Liver (tissue), 9 donors: ENCODE data around the gene ATXN7L1. TPM values are rescaled to one million over a fixed set of nuclear protein-coding genes. Genes with fewer than 3 reads are reported as not detected.

Source experiments
- DNase-seq: peaks from one replicate; pipeline ENCODE4 v3.0.0-alpha.2; 2017; ENCODE audit warnings: low spot score
- H3K27ac ChIP-seq, 2 donors: one replicate each; pipeline ENCODE4 v1.7.0; 2013; ENCODE audit warnings: inconsistent platforms in 2 of 2, low read length in 2 of 2, control low read depth in 1 of 2, low read depth in 1 of 2, mild to moderate bottlenecking in 1 of 2
- H3K27me3 ChIP-seq, 4 donors: one replicate each; pipeline versions ENCODE4 v1.6.1 to v1.7.0; 2013; ENCODE audit warnings: low read length in 3 of 4, inconsistent platforms in 1 of 4, mild to moderate bottlenecking in 1 of 4, moderate library complexity in 1 of 4; ENCODE audit not compliant: control insufficient read depth in 4 of 4, insufficient read depth in 4 of 4
- H3K36me3 ChIP-seq, 4 donors: one replicate each; pipeline versions ENCODE4 v1.6.1 to v1.7.0; 2013; ENCODE audit warnings: low read length in 3 of 4, mild to moderate bottlenecking in 3 of 4, low read depth in 1 of 4, moderate library complexity in 1 of 4; ENCODE audit not compliant: control insufficient read depth in 4 of 4, insufficient read depth in 3 of 4
- H3K4me1 ChIP-seq, 4 donors: one replicate each; pipeline versions ENCODE4 v1.6.1 to v1.7.0; 2013; ENCODE audit warnings: low read length in 3 of 4, mild to moderate bottlenecking in 3 of 4, moderate library complexity in 1 of 4; ENCODE audit not compliant: control insufficient read depth in 4 of 4, insufficient read depth in 4 of 4
- H3K4me3 ChIP-seq, 3 donors: one replicate each; pipeline versions ENCODE4 v1.6.1 to v1.7.0; 2013; ENCODE audit warnings: low read length in 3 of 3, control low read depth in 1 of 3, low read depth in 1 of 3, mild to moderate bottlenecking in 1 of 3
- H3K9ac ChIP-seq, 2 donors: one replicate each; pipeline ENCODE4 v1.7.0; 2013; ENCODE audit warnings: low read length in 2 of 2, mild to moderate bottlenecking in 2 of 2, moderate library complexity in 2 of 2, control low read depth in 1 of 2, low read depth in 1 of 2
- H3K9me3 ChIP-seq, 4 donors: one replicate each; pipeline versions ENCODE4 v1.6.1 to v1.7.0; 2013; ENCODE audit warnings: low read length in 3 of 4; ENCODE audit not compliant: control insufficient read depth in 4 of 4
- EGR1 ChIP-seq, 2 donors: IDR thresholded peaks; 2 replicates each; pipeline ENCODE4 v1.6.1; 2016 to 2018; ENCODE audit warnings: antibody characterized with exemption in 2 of 2, low read depth in 2 of 2
- FOXA1 ChIP-seq: IDR thresholded peaks from 2 replicates; pipeline ENCODE4 v1.6.1; 2016; ENCODE audit warnings: antibody characterized with exemption
- FOXA2 ChIP-seq: IDR thresholded peaks from 2 replicates; pipeline ENCODE4 v1.6.1; 2016; ENCODE audit warnings: antibody characterized with exemption
- GABPA ChIP-seq, 2 donors: IDR thresholded peaks in 1 of 2; conservative IDR thresholded peaks in 1 of 2; 2 replicates each; pipeline ENCODE4 v1.6.1; 2016; ENCODE audit warnings: antibody characterized with exemption in 2 of 2, mild to moderate bottlenecking in 1 of 2, moderate library complexity in 1 of 2
- HNF4A ChIP-seq, 2 donors: conservative IDR thresholded peaks; 2 replicates each; pipeline ENCODE4 v1.6.1; 2016; ENCODE audit warnings: antibody characterized with exemption in 2 of 2, mild to moderate bottlenecking in 2 of 2
- HNF4G ChIP-seq: IDR thresholded peaks from 2 replicates; pipeline ENCODE4 v1.6.1; 2016; ENCODE audit warnings: antibody characterized with exemption
- JUND ChIP-seq, 2 donors: IDR thresholded peaks; 2 replicates each; pipeline ENCODE4 v1.6.1; 2016; ENCODE audit warnings: antibody characterized with exemption in 2 of 2
- MAX ChIP-seq: IDR thresholded peaks from 2 replicates; pipeline ENCODE4 v1.6.1; 2016; ENCODE audit warnings: antibody characterized with exemption
- NR2F2 ChIP-seq: IDR thresholded peaks from 2 replicates; pipeline ENCODE4 v1.6.1; 2016; ENCODE audit warnings: antibody characterized with exemption
- RAD21 ChIP-seq, 2 donors: IDR thresholded peaks; 2 replicates each; pipeline ENCODE4 v1.6.1; 2016; ENCODE audit warnings: antibody characterized with exemption in 2 of 2, mild to moderate bottlenecking in 2 of 2
- RXRA ChIP-seq, 2 donors: IDR thresholded peaks; 2 replicates each; pipeline ENCODE4 v1.6.1; 2017 to 2018; ENCODE audit warnings: antibody characterized with exemption in 2 of 2, mild to moderate bottlenecking in 1 of 2
- SP1 ChIP-seq: IDR thresholded peaks from 2 replicates; pipeline ENCODE4 v1.6.1; 2018; ENCODE audit warnings: antibody characterized with exemption, mild to moderate bottlenecking
- TAF1 ChIP-seq: conservative IDR thresholded peaks from 2 replicates; pipeline ENCODE4 v1.6.1; 2016; ENCODE audit warnings: antibody characterized with exemption, mild to moderate bottlenecking
- YY1 ChIP-seq: IDR thresholded peaks from 2 replicates; pipeline ENCODE4 v1.6.1; 2016; ENCODE audit warnings: antibody characterized with exemption, mild to moderate bottlenecking
- ZBTB33 ChIP-seq: IDR thresholded peaks from 2 replicates; pipeline ENCODE4 v1.6.1; 2016; ENCODE audit warnings: antibody characterized with exemption
- WGBS: extraction: QIAGEN DNeasy Blood & Tissue Kit; methylation state at CpG from one replicate; pipeline ENCODE4 v1.1.7; 2013; 5-methylcytosine and 5-hydroxymethylcytosine counted together
- polyA plus RNA-seq, 2 donors: library from polyadenylated mRNA; stranded (reverse) in 1 of 2; unstranded in 1 of 2; fragments of 200-250 nt in 1 of 2; fragments of >200 nt in 1 of 2; fragmentation: Nextera tagmentation in 1 of 2; extraction: Ambion mirVana in 1 of 2; gene quantifications; one replicate each; pipeline versions ENCODE4 v1.2.1 to v1.2.3, GENCODE V29; 2013 to 2015
- total RNA-seq, 2 donors: library from RNA; depleted of rRNA; stranded (reverse); fragments of >200 nt; gene quantifications; one replicate each; pipeline ENCODE4 v1.2.3, GENCODE V29; 2014
- TF ChIP-seq, protein P1 (sequence below): fragments of 150-350 bp; IDR thresholded peaks from 2 replicates; pipeline ENCODE4 v1.5.1; 2017; ENCODE audit warnings: improper control_type of control experiment, low read depth, low read length; ENCODE audit not compliant: missing input control
- TF ChIP-seq, protein P2 (sequence below): IDR thresholded peaks from 2 replicates; pipeline ENCODE4 v1.6.1; 2016; ENCODE audit warnings: antibody characterized with exemption, mild to moderate bottlenecking
- TF ChIP-seq, protein P3 (sequence below): IDR thresholded peaks from 2 replicates; pipeline ENCODE4 v1.6.1; 2016; ENCODE audit warnings: antibody characterized with exemption
- donor health status: healthy.
- donor health status: healthy.
- donor health status: healthy.
- donor health status: healthy.
- donor health status: healthy.

Gene ATXN7L1
- total and polyA plus RNA-seq, 4 donors = 2.1 to 7.4 (median 5.3) TPM

GRCh38 chr7:105559926-105560325 lies 316.5 kb downstream of the ATXN7L1 start:
- DNase-seq = no peak
- H3K27ac ChIP-seq = no peak overlapping the region
- H3K9ac ChIP-seq = no peak overlapping the region
- TF ChIP-seq MAX (no peak), GABPA (IDR thresholded peaks at IDR 0.05 in 1 of 2, conservative IDR thresholded peaks at IDR 0.05 in 1 of 2) (no peak), HNF4G (no peak), SP1 (no peak), YY1 (no peak), NR2F2 (no peak), HNF4A (conservative IDR thresholded peaks at IDR 0.05) (no peak), RAD21 (IDR thresholded peaks at IDR 0.05) (no peak), RXRA (IDR thresholded peaks at IDR 0.05) (no peak), FOXA1 (no peak), ZBTB33 (no peak), EGR1 (IDR thresholded peaks at IDR 0.05; ENCODE audit: low read depth in 2 of 2) (no peak), TAF1 (no peak), JUND (IDR thresholded peaks at IDR 0.05) (no peak), FOXA2 (no peak)
- TF ChIP-seq, protein P1, sequence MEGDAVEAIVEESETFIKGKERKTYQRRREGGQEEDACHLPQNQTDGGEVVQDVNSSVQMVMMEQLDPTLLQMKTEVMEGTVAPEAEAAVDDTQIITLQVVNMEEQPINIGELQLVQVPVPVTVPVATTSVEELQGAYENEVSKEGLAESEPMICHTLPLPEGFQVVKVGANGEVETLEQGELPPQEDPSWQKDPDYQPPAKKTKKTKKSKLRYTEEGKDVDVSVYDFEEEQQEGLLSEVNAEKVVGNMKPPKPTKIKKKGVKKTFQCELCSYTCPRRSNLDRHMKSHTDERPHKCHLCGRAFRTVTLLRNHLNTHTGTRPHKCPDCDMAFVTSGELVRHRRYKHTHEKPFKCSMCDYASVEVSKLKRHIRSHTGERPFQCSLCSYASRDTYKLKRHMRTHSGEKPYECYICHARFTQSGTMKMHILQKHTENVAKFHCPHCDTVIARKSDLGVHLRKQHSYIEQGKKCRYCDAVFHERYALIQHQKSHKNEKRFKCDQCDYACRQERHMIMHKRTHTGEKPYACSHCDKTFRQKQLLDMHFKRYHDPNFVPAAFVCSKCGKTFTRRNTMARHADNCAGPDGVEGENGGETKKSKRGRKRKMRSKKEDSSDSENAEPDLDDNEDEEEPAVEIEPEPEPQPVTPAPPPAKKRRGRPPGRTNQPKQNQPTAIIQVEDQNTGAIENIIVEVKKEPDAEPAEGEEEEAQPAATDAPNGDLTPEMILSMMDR = no peak
- TF ChIP-seq, protein P2, sequence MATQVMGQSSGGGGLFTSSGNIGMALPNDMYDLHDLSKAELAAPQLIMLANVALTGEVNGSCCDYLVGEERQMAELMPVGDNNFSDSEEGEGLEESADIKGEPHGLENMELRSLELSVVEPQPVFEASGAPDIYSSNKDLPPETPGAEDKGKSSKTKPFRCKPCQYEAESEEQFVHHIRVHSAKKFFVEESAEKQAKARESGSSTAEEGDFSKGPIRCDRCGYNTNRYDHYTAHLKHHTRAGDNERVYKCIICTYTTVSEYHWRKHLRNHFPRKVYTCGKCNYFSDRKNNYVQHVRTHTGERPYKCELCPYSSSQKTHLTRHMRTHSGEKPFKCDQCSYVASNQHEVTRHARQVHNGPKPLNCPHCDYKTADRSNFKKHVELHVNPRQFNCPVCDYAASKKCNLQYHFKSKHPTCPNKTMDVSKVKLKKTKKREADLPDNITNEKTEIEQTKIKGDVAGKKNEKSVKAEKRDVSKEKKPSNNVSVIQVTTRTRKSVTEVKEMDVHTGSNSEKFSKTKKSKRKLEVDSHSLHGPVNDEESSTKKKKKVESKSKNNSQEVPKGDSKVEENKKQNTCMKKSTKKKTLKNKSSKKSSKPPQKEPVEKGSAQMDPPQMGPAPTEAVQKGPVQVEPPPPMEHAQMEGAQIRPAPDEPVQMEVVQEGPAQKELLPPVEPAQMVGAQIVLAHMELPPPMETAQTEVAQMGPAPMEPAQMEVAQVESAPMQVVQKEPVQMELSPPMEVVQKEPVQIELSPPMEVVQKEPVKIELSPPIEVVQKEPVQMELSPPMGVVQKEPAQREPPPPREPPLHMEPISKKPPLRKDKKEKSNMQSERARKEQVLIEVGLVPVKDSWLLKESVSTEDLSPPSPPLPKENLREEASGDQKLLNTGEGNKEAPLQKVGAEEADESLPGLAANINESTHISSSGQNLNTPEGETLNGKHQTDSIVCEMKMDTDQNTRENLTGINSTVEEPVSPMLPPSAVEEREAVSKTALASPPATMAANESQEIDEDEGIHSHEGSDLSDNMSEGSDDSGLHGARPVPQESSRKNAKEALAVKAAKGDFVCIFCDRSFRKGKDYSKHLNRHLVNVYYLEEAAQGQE = no peak
- TF ChIP-seq, protein P3, sequence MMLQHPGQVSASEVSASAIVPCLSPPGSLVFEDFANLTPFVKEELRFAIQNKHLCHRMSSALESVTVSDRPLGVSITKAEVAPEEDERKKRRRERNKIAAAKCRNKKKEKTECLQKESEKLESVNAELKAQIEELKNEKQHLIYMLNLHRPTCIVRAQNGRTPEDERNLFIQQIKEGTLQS = no peak
- no peaks in the 10 kb centered on the region for H3K27me3 ChIP-seq
- H3K4me3 ChIP-seq = no peak overlapping the region
- 91% methylated on average over 1 of the region's 1 CpG for WGBS
- no peaks in the 10 kb centered on the region for H3K4me1 ChIP-seq
- peaks cover 6 to 39% (median 30%) of the 10 kb centered on the region in 4 donors for H3K36me3 ChIP-seq
- H3K9me3 ChIP-seq = no peaks in the 10 kb centered on the region

Other genes with a start within 250 kb of the ATXN7L1 start
- gene CDHR3, start 86.7 kb upstream of the ATXN7L1 start, total RNA-seq = 10 to 100 TPM in 1 of 2 donors, 1 to 10 TPM in 1; 2.5 to 10.5 TPM
- 1 to 10 TPM; 1.0 to 1.2 TPM for gene CDHR3, start 86.7 kb upstream of the ATXN7L1 start, polyA plus RNA-seq
- gene SYPL1, start 235.7 kb upstream of the ATXN7L1 start, total RNA-seq = 10 to 100 TPM; 25.5 to 26.5 TPM
- gene SYPL1, start 235.7 kb upstream of the ATXN7L1 start, polyA plus RNA-seq = 10 to 100 TPM; 31.1 to 41.2 TPM